CD4-positive, alpha-beta T cell treated with Interferon alpha-2 for 1 hour (primary cell): ENCODE results near the gene USP47.

Experiments used
- DNase-seq, 2 donors: peaks; one replicate each; pipeline ENCODE4 v3.0.0-alpha.2; 2020 to 2022

USP47 gene, protein sequence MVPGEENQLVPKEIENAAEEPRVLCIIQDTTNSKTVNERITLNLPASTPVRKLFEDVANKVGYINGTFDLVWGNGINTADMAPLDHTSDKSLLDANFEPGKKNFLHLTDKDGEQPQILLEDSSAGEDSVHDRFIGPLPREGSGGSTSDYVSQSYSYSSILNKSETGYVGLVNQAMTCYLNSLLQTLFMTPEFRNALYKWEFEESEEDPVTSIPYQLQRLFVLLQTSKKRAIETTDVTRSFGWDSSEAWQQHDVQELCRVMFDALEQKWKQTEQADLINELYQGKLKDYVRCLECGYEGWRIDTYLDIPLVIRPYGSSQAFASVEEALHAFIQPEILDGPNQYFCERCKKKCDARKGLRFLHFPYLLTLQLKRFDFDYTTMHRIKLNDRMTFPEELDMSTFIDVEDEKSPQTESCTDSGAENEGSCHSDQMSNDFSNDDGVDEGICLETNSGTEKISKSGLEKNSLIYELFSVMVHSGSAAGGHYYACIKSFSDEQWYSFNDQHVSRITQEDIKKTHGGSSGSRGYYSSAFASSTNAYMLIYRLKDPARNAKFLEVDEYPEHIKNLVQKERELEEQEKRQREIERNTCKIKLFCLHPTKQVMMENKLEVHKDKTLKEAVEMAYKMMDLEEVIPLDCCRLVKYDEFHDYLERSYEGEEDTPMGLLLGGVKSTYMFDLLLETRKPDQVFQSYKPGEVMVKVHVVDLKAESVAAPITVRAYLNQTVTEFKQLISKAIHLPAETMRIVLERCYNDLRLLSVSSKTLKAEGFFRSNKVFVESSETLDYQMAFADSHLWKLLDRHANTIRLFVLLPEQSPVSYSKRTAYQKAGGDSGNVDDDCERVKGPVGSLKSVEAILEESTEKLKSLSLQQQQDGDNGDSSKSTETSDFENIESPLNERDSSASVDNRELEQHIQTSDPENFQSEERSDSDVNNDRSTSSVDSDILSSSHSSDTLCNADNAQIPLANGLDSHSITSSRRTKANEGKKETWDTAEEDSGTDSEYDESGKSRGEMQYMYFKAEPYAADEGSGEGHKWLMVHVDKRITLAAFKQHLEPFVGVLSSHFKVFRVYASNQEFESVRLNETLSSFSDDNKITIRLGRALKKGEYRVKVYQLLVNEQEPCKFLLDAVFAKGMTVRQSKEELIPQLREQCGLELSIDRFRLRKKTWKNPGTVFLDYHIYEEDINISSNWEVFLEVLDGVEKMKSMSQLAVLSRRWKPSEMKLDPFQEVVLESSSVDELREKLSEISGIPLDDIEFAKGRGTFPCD (N-terminal part only)

DNA sequence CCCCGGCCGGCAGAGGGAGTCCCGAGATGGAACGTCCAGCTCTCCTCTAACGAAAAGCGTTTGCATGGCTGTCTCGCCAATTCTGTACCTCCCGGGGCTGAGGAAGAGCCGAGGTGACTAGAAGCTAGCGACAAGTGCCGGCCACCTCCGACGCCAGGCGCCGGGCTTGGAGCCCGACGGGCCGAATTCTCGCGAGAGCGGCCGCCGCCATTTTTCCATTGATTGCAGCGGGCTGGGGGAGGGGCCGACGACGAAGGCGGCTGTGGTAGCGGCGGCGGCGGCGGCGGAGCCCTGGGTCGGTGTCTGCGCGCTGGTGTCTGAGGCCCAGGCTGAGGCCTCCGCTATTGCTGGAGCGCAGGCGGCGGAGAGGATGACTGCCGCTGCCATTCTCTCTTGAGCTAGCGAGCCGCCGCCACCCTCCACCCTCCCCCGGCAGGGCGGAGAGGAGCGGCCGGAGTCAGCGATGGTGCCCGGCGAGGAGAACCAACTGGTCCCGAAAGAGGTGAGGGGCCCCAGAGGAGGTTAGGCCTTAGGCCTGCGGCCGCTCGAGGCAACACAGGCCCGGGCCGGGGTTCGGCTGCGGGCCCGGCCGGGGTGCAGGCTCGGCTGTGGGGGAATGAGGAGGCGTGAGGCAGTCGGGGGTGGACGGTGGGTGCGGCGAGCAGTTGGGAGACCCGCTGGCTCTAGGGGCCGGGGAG, at the start of gene USP47:
Gene USP47, plus strand, starts transcription at position 250 of the 698 bp plus-strand sequence. Its CDS starts 214 bp downstream, at position 464.
- peak; percentile 93 to 96 for DNase-seq

DNA sequence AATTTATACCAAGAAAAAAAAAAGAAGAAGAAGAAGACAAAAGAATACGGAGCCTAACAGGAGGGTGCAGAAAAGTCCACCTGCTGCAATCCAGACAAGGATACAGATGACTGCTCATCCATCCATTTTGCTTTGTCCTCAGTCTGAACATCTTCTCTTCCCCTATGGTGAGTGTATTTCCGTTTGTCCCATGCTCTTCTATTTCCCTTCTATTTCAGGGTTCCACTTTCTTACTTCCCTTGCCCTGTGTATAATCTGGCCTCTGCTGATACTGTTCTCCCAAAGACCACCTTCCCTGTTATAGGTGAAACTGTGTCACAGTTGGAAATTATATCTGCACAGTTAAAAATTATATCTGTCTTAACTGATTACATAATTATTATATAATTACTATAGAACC, 48.7 kb upstream of the USP47 start:
- no peak for DNase-seq

DNA sequence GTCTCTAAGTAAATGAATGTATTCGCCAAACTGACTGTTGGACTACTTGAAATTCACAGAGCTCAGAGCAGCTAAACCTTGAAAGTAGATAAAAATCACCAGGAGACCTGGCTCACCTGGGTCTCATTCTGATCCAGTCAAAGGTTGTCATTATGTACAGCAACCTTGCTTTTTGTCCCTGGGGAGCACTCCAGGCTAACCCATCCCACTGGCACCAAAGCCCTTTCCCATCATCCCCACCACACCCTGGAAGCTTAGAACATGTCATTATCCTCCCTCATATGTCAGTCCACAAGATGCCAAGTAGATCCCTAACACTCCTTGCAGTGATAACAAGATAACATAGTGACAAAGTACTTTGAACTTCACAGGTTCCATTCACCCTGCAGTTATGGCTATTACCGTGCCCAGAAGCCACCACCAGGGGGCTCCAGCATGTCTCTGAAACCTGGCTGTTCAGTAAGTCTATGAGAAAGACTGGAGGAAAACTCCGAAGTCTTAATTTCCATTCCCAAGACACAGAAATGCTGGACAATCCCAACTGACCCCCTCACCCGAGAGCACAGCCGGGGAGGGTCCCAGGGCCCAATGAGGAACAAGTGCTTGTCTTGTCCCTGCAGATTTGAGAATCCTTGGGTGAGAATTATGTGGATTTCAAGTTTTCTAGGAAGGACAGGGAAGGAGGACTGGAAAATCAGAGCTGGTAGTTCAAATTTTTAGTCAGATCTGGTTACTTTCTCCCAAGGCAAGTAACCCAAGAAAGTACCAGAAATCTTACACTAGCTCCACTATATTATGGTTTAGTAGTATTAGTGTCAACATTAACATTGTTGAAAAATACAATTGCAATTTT, 43.0 kb upstream of the USP47 start:
- DNase-seq: peak; percentile 71 to 82

DNA sequence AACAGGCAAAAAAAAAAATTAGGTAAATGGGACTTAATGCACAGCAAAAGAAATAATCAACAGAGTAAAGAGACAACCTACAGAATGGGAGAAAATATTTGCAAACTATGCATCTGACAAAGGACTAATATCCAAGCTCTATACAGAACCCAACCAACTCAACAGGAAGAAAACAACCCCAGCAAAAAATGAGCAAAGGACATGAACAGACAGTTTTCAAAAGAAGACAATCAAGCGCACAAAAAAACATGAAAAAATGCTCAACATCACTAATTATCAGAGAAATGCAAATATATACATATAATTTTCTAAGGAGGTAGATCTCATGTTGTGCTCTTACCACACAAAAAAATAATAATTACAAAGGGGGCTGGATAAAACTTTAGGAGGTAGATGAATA, 36.5 kb upstream of the USP47 start:
- DNase-seq: no peak

DNA sequence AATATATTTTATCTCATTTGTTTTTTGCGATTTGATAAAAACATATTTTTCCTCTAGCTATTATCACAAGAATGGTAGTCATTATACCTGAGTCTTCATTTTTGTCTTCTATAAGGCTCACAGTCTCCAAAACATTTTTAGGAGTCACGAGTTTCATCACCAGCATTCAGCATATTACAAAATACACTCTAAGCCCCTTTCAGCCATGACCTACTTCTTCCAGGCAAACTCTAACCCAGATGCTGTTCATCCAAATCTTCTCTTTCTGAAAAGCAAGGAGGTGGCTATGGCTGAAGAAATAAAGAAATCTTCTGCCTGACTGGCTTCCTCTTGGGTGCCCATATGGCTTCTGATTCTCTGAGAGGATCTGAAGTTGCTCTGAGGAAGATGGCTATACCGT, 35.7 kb upstream of the USP47 start:
- no peak for DNase-seq

DNA sequence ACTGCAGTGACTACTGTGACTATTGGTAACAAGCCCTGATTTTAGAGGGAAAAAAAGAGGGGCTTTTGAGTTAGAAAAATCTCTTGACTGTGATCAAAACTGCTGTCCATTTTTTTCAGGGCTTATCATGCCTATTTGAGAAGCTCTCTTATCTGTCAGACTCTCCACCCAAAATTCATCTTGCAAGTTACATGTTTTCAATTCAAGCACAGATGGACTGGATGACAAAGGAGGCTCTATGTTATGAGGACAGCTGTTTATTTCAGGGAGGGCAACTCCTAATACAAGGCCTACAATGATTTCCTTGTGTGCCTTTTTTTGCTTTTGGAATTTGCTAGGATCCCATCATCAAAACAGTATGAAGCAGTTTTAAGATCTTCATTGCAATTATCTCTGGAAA, 35.2 kb upstream of the USP47 start:
- no peak for DNase-seq

DNA sequence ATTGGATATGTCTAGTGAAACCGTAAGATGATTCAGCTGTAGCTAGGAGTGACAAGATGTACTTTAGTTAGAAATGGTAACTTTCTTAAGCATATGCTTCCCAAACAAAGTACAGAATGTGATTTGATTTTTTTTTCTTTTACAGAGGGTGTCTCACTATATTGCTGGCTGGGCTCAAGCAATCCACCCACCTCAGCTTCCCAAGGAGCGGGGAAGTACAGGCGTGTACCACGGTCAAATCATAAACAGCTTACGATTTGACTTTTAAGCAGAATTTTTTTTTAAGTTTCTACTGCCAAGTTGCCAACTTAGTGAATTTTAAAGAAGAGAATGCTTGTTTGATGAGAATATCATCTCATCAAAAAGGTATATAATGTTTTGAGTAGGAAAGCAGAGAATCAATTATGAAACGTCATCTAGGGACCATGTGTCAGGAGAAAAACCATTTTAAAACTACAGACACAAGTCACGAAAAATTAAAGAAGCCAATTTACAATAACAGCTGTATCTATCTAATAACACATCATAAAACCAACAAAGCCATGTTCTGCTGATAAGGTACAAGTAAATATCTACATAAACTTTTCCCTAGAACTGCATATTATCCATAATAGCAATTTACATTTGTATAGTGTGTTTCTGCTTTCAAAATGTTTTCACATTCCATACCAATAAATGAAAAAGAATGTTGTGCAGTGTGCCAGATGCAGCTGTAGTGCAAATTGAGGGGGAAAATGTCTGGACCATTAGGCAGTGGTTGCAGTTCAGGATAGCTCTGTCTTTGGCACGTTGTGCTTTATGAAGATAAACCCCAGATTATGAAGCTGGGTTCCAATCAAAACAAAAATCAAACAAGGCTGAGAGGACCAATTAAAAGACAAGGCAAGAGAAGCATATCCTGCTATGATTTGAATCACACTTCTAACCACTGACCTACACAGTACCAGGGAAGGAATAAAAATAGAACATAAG, 33.7 kb upstream of the USP47 start:
- no peak for DNase-seq

DNA sequence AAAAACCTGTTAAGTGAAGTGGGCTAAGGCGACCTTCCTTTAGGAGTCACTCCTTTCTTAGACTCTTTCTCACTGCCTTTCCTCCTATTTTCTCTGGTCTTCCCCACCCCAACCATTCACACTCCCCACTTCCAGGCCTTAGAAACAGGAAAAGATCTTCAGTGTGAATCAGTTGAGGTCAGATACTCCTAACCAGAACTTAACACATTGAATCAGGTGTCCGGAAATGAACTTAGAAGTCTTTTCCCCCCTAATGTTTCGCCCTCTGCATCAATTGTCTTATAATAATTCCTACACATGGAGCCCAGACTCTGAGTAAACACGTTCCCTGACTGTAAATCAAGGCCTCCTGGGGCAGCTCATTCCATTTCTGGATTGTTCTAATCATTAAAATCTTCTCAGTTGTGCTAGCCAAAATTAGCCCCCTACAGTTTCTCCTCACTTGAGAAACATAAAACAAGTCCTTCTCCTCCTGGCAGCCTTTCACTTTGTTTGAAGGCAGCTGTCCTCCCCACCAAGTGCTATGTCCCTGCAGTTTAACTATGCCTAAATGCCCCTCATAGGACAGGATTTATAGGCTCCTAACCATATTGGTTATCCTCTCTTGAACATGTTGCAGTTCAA, 32.7 kb upstream of the USP47 start:
- no peak for DNase-seq

DNA sequence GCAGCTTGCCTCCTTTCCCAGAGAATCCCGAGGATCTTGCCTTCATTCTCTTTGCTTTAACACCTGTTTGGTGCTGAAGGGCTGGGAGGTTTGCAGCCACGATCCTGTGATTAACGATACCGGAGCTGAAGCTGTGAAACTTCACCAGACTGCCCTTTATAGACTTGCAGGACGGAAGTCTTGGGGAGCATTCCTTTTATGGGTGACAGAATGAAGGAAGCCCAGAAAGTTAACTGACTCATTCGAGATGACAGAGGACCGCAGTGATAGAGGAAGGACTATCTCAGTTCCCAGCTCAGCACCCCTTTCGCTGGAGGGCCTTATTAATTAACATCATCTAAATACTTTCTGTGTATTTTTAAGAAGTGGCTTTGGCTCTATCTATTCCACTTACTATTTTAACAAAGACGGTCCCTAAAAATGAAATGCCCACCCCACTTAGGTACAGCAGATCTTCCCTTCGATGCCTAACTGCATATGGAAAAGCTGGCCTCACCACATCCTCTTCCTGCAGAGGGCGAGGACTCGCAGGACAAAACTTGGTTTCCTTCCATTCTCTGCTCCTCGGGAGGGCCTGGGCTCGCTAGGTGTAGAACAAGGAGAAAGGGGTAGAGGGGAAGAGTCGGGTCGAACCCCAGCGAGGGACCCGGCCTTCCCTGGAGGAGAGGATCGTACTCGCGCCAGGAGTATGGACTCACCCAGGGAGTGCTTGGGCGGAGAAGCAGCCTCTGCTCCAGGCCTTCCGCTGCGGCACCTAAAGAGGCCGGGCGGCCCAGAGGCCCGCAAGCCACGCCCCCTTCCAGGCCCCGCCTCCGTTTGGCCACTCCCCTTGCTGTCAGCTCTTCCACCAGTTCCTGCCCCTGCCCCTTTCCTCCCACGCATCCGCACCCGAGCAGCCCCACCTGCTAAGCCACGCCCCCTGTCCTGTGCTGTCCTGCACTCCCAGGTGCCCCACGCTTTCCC, 30.7 kb upstream of the USP47 start:
- no peak for DNase-seq

DNA sequence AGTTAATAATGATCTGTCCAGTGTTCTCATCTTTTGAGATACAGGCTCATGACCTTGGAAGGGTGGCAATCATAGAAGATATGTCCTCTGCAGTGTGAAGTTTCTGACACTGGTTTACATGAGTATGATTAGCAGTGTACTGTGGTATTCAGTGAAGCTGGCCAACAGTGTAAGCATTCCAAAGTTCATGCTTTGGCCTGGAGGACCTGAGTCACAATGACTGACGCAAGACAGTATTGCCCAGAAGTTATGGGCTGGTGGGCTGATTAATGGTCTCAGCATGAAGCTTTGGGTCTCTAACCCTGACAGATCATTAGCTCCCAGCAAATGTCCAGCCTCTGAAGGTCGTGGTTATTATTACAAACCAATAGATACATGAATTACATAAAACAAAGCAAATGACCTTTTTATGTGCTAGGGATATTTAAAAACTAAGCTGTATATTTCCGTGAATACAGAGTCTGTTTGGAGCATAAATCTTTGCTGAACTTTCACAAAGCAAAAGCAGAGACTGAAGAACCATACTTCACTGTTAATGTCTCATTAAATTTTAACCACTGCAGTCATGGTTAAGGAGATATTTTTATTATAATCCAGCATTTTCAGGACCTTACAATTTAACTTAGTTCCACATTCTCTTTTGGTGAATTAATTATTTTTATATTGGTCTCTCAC, 28.3 kb upstream of the USP47 start:
- no peak for DNase-seq

DNA sequence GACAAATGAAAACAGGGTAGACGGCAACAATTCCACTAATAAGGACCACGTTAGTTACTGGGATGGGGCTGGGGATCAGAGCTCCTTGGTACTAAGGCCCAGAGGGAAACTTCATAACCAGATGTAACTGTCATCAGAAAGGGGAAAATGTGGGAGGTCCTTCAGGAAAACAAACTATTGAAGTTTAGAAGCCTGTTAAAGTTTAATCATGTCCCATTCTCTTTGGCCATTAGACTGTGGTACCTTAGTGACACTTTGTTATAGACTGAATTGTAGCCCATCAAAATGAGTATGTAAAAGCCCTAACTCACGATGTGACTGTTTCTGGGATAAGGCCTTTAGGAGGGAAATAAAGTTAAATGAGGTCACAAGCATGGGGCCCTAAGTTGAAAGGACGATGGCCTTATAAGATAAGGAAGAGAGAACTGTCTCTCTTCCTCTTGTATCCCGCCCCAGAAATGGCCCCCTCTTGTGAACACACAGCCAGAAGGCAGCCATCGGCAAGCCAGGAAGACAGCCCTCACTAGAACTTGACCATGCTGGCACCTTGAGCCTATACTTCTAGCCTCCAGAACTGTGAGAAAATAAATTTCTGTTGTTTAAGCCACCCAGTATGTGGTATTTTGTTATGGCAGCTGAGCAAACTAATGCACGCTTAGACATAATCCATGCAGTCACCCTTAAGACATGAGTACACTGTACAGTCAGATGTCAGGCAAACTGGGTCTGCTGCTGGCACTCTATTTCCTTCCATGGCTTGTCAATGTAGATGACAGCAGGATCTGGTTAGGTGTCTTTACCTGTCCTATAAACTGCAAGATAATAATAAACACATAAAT, 26.9 kb upstream of the USP47 start:
- DNase-seq: no peak

DNA sequence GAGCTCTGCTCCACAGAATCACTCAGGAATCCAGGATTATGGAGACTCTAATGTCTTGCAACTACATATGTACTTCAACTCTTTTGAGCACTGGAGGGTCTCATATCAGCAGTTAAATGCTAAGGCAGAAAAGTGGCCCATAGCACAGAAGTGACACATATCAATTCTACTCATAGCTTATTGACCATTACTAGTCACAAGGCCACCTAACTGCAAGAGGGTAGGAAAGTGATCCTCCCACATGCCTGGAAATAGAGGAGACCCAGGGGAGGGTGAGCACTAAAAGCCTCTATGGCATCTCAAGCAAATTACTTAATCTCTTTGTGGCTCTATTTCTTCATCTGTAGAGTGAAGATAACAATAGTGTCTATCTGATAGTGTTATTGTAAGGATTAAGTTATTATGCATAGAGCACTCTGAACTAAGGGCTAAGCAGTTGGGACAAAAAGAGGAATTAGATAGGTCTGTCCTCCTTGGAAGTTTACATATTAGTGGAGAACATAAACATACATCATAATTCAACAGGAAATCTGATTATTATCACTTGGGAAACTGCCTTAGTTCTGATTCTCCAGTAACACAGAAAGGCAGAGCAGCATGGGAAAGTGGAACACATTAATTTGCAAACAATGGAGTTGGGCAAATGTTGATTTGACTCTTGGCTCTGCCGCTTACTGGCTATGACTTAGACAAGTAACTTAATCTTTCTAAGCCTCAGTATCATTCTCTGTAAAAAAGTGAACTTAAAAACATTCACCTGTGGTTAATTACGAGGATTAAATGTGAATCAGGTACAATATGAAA, 25.1 kb upstream of the USP47 start:
- no peak for DNase-seq

DNA sequence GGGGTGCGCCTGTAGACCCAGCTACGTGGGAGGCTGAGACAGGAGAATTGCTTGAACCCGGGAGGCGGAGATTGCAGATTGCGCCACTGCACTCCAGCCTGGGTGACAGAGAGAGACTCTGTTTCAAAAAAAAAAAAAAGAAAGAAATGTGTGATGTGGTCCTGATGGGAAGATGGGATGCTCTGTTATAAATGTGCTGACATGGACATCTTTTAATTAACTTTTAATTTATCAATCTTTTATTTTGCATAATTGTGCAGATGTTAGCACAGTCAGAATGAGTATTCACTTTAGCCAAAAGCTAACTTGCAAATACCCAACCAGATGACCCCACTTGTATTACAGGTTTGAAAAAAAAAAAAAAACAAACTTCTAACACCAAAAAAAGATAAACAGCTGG, 23.8 kb upstream of the USP47 start:
- DNase-seq: no peak

DNA sequence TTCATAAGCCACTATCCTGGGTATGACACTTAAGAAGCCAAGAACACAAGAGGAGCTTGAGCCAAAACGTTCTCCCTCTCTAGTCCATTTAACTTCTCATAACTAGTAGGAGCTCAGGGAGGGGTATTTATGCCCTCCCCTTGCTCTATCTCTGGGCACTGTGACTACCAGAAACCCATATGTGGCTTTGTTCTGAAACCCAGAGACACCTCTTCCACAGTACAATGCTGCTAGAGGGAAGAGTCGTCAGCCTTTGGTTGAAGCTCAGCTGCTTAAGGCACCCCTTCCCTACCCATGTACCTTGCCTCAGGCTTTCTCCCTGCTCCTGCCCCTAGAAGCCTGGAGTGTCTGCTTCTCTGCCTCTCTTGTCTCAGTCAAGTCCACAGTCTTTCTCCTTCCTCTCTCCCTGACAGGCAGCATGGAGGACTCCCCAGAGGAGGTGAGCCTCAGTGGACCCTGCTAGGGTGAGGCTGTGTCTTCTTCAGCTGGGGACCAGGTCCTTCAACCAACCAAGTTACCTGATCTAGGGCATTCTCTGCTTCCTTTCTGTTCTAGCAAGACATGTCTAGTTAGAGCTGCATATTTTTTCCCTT, 23.1 kb upstream of the USP47 start:
- DNase-seq: no peak

DNA sequence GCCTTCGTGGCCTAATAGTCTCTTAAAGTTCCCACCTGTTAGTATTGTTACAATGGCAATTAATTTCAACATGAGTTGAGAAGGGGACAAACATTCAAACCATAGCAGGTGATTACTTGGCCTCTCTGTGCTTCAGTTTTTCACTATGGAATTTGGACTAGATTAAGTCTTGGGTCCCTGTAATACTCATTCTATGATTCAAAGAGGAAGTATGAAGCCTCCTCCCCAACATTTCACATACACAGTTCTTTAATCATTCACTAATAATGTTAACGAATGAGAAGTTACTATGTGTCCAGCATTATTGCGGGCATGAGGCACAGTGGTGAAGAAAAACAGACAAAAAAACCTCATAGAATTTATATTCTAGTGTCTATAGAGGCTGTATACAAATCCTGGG, 19.9 kb upstream of the USP47 start:
- no peak for DNase-seq

DNA sequence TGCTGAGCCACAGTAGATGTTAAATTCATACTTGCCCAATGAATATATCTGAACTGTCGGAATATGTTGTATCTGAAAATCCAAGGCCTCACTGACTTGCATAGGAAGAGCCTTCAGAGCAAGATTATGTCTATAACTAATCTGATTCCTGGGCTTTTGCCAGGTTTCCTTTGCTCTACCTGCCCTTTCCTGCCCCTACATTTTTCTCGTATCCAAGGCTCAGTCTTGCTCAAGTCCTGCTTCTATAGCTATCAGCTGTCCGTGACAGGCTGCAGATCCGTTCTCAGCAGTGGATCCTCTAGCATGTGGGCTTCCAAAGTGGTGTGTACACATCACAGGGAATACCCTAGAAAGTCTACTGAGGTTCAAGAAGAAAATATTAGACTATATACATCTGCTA, 18.8 kb upstream of the USP47 start:
- DNase-seq: no peak
